SW 1271 (cell line): ENCODE data around the gene TTC28.
A peak's percentile ranks its signal among the peaks of the same experiment; 100 is the strongest.
"Not testable (repeated sequence)": the region's sequence is repeated elsewhere in the genome, so short reads cannot be mapped to it uniquely, and the experiment has no call there.

ENCODE experiments used
- DNase-seq, 2 experiments: peaks; one replicate each; lab custom pipeline; 2025; lab: John Stamatoyannopoulos, UW

TTC28 gene

GRCh38 chr22:28604966-28605761 is 74.5 kb downstream of the TTC28 start:
- no peak for DNase-seq

- no peak for DNase-seq
These were observed 77.7 kb downstream of the TTC28 start for GRCh38 chr22:28601915-28602314.

GRCh38 chr22:28600546-28601143 is 79.0 kb downstream of the TTC28 start:
- peak in 1 of 2 experiments; percentile 16 for DNase-seq

GRCh38 chr22:28599693-28600092 is 79.9 kb downstream of the TTC28 start:
- no peak for DNase-seq

GRCh38 chr22:28597665-28598064 is 82.0 kb downstream of the TTC28 start:
- DNase-seq = no peak

GRCh38 chr22:28594797-28595462 is 84.7 kb downstream of the TTC28 start:
- DNase-seq = peak in 1 of 2 experiments; percentile 42

- no peak for DNase-seq
These were observed 85.4 kb downstream of the TTC28 start for GRCh38 chr22:28594076-28594796.

GRCh38 chr22:28593299-28593698 is 86.3 kb downstream of the TTC28 start:
- DNase-seq = no peak

GRCh38 chr22:28589102-28589750 is 90.4 kb downstream of the TTC28 start:
- DNase-seq = no peak

- DNase-seq = no peak
These were observed 94.3 kb downstream of the TTC28 start for GRCh38 chr22:28585324-28585723.

- no peak for DNase-seq
These were observed 96.8 kb downstream of the TTC28 start for GRCh38 chr22:28582806-28583205.

- no peak for DNase-seq
These were observed 98.6 kb downstream of the TTC28 start for GRCh38 chr22:28581016-28581415.

GRCh38 chr22:28576162-28576561 is 103.5 kb downstream of the TTC28 start:
- DNase-seq = no peak

- DNase-seq = no peak
These were observed 105.4 kb downstream of the TTC28 start for GRCh38 chr22:28574159-28574788.

- no peak for DNase-seq
These were observed 108.8 kb downstream of the TTC28 start for GRCh38 chr22:28570696-28571373.

- not testable (repeated sequence) for DNase-seq
These were observed 110.7 kb downstream of the TTC28 start for GRCh38 chr22:28568974-28569373.

- no peak for DNase-seq
These were observed 111.5 kb downstream of the TTC28 start for GRCh38 chr22:28568099-28568498.

- DNase-seq = not testable (repeated sequence)
These were observed 112.6 kb downstream of the TTC28 start for GRCh38 chr22:28566920-28567499.

GRCh38 chr22:28563636-28564035 is 116.0 kb downstream of the TTC28 start:
- DNase-seq = no peak

GRCh38 chr22:28562324-28562723 is 117.3 kb downstream of the TTC28 start:
- no peak for DNase-seq
